Dermis blood vessel endothelial cell (primary cell): ENCODE results near the gene HACD1. TPM values are rescaled to one million over a fixed set of nuclear protein-coding genes. Genes with fewer than 3 reads are reported as not detected.

ENCODE experiments used
- DNase-seq: peaks from one replicate; pipeline ENCODE4 v3.0.0; 2010
- total RNA-seq: library from RNA; depleted of rRNA; stranded (reverse); fragments of >200 nt; gene quantifications from 2 replicates; pipeline ENCODE4 v1.2.3, GENCODE V29; 2014

The HACD1 gene
- 15.5 and 27.9 TPM in 2 replicates for total RNA-seq

DNA sequence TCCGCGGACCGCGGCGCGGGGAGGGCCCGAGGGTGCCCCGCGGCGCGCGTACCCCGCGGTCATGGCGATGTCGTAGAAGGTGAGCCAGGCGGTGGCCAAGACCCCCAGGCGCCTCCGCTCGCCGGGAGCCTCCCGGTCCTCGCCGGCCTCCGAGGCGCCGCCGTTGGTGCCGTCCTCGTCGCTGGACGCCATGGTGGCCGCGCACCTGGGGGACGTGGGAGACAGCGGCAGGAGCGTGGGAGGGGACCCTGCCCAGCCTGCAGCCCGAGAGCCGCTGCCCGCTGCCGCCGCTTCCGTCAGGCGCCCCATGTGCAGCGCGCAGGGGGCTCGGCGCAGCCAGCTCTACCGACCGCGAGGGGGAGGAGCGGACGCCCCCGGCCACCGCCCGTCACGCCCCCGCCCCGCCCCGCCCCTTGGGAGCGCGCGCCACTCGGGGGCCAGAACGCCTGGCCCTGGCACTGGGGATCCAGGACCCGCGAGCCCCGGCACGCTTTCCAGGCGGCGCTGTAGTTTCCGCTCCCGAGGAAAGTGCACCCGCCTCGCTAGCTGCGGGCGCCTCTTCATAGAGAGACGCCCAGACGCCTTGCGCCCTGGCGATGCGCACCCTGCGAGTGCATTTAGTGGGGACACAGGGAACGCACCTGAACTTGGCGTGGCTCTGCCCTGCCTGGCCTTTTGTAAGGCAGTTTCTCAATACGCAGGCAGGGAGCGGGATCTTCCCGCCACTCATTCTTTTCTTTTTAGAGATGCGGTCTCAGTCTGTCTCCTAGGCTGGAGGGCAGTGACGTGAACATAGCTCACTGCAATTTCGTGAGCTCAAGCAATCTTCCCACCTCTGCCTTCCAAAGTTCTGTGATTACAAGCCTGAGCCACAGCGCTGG lies at the start of gene HACD1:
HACD1 (minus strand) TSS at position 344 of the 881 bp plus-strand sequence; CDS start at position 309, 35 bp downstream.
- DNase-seq, result peak; percentile 65

GRCh38 chr10:17665747-17666146 lies 48.6 kb upstream of the HACD1 start:
- DNase-seq, result peak; percentile 85

GRCh38 chr10:17663450-17663849 lies 46.3 kb upstream of the HACD1 start:
- no peak for DNase-seq

DNA sequence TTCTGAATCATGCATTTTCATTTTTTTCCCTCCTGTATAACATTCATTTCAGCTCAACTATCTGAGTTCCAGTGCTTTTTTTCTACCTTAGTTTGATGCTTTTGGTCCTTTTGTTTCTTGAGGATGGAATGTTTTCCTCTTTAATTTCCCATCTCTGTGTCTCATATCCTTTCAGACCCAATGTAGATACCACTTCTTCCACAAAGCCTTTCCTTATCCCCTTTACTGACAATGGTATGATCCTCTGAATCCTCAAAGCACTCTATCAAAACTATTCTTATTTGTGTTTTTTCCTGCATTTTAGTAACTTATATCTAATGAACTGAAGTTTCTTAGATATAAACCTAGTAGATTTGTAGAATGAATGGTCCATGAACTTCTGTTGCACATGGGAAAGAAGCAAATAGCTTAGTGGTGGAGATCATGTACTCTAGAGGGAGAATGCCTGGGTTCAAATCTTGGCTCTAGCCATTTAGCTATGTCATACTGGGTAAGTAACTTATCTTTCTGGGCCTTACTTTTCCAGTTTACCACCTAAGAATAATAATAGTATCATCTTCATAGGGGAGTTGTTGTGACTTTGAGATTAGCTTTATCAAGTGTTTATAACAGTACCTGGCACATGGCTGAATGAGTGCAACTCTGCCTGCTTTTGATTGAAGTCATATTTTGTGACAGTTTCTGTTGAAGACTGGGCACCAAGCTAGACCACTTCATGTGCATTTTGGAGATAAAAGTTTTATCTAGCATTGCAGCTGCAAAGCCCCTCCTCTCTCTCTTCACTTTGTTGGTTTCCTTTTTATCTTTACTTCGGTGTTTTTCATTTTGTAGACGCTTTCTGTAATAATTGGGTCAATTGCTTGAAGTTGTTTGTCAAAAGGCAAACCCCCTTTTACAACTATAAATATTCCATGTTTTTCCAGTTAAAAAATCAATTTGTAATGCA lies 45.3 kb upstream of the HACD1 start:
- no peak for DNase-seq

- no peak for DNase-seq
Observed at GRCh38 chr10:17661510-17661909, 44.3 kb upstream of the HACD1 start.

DNA sequence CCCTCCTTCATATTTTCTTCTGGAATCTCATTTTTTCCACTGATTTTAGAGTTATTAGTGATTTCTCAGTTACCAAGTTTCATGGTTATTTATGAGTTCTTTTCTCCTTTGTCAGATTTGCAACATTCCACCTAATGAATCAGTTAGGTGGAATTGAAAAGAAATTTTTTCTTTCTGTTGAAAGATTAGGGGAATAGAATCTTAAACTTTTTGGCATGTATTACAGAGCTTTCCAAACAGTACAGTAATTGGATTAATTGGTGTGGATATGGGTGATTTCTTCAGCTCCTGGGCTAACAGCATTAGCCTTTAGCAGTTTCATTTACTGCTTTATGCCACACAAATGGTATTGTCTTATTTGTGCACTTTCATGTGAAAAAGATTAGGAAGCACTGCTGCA lies 43.7 kb upstream of the HACD1 start:
- no peak for DNase-seq

- no peak for DNase-seq
Observed at GRCh38 chr10:17659365-17659764, 42.2 kb upstream of the HACD1 start.

GRCh38 chr10:17657103-17657500 lies 39.9 kb upstream of the HACD1 start:
- no peak for DNase-seq

DNA sequence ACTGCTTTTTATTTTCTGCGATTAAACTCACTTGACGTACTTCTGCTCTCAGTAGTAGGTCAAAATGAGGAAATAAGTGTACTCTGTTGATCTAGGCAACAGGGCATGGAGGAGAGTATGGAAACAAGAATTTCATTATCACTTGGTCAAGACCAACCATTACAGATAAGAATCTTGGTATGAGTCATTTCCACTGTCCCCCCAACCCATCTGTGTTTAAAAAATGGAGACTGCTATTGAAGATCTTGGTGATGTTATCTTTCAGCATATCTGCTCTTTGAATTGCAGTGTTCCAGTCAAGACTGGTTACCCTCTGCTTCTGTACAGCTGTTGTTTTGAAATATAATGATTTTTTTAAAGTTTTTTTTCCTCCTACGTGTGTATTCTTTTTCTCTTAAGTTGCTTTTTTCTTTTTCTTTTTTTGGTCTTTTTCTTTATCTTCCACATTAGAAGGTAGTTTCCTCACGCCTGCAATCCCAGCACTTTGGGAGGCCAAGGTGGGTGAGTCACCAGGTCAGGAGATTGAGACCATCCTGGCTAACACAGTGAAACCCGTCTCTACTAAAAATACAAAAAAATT lies 38.5 kb upstream of the HACD1 start:
- DNase-seq, result peak; percentile 50

DNA sequence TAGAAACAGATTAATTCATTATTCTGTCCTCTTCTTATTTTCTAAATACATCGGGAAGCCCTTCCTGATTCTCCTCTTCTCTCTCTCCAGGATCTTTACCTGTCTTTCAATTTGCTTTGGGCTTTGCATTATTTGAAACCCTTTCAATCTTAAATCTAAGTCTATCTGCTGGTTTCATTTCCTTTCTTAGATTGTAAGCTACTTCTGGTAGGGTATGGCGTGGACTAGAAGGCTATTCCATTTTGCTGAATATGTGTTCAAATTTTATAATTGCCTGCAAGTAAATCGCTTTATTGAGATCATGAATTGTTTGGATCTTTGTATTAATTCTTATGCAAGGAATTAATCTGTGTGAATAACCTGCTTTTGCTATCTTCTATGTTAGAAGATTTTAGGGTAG lies 37.8 kb upstream of the HACD1 start:
- DNase-seq, result no peak

- DNase-seq, result no peak
Observed at GRCh38 chr10:17652585-17652984, 35.4 kb upstream of the HACD1 start.

GRCh38 chr10:17651896-17652295 lies 34.7 kb upstream of the HACD1 start:
- DNase-seq, result no peak

DNA sequence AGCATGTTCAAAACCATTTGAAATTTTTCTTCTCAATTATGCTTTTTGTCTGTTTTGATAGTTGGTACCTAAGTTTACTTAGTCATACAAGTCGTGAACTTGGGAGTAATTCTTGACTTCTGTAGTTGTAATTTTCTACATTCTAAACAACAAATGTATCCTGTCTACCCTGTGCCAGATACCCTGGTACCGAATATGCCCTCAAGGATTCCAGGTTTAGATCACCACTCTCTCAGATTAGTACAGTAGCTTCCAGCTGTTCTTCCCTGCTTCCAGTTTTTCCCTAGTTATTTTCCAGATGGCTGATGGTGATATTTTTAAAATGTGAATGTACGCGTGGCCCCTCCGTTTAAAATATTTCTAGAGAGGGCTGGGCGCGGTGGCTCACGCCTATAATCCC lies 33.2 kb upstream of the HACD1 start:
- DNase-seq, result no peak

DNA sequence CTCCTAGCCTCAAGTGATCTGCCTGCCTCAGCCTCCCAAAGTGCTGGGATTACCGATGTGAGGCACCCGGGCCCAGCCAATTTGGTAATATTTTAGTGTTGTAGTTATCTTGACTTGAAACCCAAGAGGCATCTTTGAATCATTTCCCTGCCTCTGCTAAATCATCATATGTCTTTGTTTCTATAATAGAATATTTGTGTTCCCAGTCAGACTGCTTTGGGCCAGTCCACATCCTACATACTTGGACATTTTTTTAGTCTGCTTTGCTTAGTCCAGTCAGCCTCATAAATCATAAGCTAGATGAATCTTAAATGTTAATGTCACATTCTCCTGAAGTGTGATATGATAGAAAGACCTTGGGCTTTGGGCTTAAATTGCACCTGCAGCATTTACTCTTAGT lies 32.7 kb upstream of the HACD1 start:
- DNase-seq, result no peak

DNA sequence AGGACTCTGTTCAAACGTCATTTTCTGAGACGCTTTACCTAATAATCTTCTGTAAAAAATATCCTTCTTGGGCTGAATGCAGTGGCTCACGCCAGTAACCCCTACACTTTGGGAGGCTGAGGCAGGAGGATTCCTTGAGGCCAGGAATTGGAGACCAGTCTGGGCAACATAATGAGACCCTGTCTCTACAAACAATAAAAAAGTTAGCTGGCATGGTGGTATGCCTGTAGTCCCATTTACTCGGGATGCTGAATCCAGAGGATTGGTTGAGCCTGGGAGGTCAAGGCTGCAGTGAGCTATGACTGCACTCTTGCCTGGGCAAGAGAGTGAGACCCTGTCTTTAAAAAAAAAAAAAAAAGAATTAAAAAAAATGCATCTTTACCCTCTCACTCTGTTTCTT lies 31.9 kb upstream of the HACD1 start:
- no peak for DNase-seq

- DNase-seq, result no peak
Observed at GRCh38 chr10:17648243-17649035, 31.3 kb upstream of the HACD1 start.

DNA sequence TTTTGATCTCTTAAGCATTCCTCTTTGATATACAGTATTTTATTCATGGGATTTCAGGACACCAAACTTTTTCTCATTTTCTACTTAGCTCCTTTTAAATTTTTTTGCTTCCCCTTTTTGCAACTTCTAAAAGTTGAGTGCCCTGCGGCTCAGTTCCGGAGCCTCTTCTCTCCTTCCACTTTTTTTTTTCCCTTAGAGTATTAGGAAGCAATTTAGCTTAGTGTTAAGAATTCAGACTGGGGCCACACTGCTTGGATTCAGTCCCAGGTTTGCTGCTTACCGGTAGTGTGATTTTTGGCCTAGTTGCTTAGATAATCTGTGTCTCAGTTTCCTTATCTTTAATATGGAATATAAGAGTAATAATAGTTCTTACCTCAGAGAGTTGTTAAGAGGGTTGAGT lies 30.2 kb upstream of the HACD1 start:
- no peak for DNase-seq

GRCh38 chr10:17645621-17646345 lies 28.6 kb upstream of the HACD1 start:
- DNase-seq, result peak; percentile 63

DNA sequence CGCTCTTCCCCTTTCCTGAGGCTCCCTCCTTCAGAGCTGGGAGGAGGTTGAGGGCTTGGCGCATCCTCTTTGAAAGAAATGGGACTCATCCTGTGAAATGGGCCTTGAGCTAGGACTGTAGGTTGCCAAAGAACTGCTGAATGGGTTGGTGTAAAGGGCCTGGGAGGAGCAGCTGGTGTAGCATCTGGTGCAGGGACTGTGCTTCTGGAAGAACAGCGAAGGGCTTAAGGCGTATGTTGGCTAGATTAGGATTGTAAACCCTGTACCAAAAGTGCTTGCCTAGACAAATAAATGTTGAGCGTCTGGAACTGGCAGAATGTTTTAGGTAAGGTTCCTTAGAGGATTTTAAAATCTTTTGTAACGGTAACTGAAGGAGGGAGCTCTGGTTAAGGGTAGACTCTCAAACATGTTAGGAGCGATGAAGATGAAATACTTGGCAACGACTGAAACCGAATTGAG lies 27.3 kb upstream of the HACD1 start:
- peak; percentile 59 for DNase-seq

DNA sequence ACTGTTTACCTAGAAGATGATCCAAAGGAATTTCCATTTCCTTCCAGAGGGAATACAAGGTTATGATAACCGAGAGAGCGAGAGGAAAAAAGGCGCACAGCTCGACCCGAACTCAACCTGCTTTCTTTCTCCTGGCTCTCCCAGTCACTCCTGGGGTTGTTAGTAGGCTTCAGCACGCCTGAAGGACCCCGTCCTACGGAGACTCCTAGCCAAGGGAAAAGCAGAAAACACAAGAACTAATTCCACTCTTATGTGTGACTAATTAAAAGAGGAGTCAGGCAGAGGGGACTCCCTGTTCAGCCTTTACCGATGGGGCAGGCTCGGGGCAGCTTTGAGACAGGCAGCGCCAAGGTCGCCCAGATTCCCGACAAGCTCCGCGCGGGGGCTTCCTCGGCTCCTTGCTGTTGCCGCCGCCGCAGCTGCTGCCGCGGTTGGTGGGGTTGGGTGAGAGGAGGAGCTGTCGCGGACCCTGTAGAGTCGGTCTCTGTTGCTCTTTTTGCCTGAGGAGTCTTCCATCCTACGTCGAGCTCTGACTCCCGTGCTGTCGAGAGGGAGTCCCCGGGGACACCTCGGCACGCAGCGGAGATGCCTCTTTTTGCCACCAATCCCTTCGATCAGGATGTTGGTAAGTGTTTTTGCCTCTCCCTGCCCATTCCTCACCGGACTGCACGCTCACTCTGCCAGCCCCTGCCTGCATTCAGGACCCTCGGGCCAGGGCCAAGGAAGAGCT lies 26.7 kb upstream of the HACD1 start, which contains the start of gene STAM:
STAM (plus strand) TSS at position 397 of the 730 bp plus-strand sequence; CDS start at position 586, 189 bp downstream.
- peak; percentile 95 for DNase-seq
